ENCODE measurements around the gene FBLN1. TPM values are rescaled to one million over a fixed set of nuclear protein-coding genes. Genes with fewer than 3 reads are reported as not detected.

The FBLN1 gene
- total RNA-seq, 1 donor from 2014 or later, result 211 TPM

DNA sequence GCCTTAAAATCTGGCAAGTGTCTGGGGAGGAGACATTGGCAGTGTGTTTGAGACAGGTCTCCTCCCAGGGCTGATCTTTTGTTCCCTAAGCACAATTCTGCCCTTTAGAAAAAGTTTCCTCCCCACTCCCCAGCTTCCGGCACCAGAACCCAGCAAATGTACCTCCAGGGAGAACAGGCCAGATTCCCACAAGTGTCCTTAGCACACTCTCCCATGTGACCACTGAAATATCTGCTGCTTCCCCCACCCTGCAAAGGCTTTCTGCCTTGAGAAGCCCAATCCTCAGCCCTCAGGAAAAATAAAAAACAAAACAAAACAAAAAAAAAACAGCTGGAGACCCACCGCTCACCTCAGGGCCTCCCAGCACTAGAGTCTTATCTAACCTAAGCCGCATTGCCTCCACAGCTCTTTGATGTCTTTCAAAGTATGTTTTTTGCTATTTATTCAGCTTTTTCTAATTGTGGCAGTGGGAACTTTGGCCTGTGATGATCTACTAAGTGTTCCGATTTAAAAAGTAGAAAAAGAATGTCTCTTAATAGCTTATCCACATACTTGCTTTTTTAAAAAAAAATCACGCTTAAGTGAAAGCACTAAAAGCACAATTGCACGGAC is 29.0 kb upstream of the FBLN1 start:
- Mint-ChIP-seq H3K4me1 (ENCODE audit: unreplicated experiment) (peaks cover 80% of the 10 kb centered on the region), H3K27me3 (ENCODE audit: unreplicated experiment) (no peaks in the 10 kb centered on the region), H3K36me3 (ENCODE audit: unreplicated experiment) (no peaks in the 10 kb centered on the region), H3K4me3 (ENCODE audit: unreplicated experiment) (peak overlapping the region; percentile 18), H3K27ac (ENCODE audit: unreplicated experiment) (peak overlapping the region; percentile 81), H3K9me3 (ENCODE audit: unreplicated experiment) (no peaks in the 10 kb centered on the region)
- TF ChIP-seq CTCF (IDR thresholded peaks at IDR 0.05), result no peak
- no peak for DNase-seq (ENCODE audit: extremely low spot score, unreplicated experiment)

DNA sequence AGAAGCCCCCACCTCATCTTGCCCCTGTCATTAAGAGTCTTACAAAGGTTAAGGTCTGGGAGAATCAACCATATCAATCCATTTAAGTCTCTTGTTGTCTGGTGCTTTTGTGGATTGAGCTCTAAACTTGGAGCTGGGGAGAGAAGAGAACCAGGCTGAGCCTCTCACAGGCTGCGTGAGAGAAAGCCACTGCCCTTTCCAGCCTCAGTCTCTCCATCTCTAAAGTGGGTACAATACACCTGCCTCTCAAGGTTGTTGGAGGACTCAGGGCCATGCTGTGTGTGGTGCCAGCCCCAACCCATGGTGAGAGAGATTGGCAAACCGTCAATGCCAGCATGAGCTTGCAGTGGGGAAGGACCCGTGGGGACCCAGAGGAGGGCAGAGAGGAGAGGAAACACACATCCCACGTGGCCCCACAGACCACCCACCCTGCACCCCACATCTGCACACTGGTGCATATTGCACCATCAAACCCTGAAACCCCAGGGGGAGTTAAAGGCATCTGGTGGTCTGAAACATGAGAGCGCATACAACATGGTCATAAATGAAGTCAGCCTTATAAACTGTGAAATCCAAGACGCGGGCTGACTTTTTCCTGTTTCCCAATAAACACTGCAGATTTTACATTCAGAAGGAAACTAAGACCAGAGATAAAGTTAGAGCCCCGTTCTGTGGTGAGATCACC is 27.5 kb upstream of the FBLN1 start:
- Mint-ChIP-seq H3K36me3 (ENCODE audit: unreplicated experiment) (no peaks in the 10 kb centered on the region), H3K4me1 (ENCODE audit: unreplicated experiment) (peaks cover 66% of the 10 kb centered on the region), H3K27me3 (ENCODE audit: unreplicated experiment) (no peaks in the 10 kb centered on the region), H3K9me3 (ENCODE audit: unreplicated experiment) (no peaks in the 10 kb centered on the region), H3K4me3 (ENCODE audit: unreplicated experiment) (no peak overlapping the region), H3K27ac (ENCODE audit: unreplicated experiment) (no peak overlapping the region)
- TF ChIP-seq CTCF (IDR thresholded peaks at IDR 0.05), result no peak
- no peak for DNase-seq (ENCODE audit: extremely low spot score, unreplicated experiment)

DNA sequence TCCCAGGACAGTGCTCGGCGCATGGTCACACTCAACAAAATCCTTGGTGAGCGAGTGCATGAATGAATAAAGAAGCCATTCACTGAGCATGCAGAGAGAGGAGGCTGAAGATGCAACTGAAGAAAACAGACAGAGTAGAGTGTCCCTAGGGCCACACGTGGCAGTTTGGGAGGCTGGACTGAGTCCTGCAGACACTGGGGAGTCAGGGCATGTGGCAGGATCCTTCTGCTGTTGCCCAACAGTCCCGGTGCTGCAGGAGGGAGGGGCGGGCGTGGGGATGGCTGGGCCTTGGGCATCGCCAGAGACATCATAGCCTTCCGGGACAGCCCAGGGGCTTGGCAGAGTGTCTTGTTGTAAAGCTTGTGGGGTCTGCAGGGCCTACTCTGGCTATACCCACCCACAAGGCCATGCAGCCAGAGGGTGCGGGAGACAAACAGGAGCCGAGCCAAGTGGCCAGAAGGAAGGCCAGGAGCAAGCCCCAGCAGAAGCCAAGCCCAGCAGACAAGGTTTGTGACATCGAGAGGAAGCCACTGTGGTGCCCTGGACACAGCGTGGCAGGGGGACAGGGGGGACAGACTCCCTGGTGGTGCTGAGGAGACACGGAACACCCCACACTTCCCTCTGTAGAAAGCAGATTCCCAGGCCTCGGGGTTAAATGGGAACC is 26.7 kb upstream of the FBLN1 start:
- no peaks in the 10 kb centered on the region for H3K36me3 Mint-ChIP-seq (ENCODE audit: unreplicated experiment)
- no peak for DNase-seq (ENCODE audit: extremely low spot score, unreplicated experiment)
- H3K4me3 Mint-ChIP-seq (ENCODE audit: unreplicated experiment), result no peak overlapping the region
- H3K4me1 Mint-ChIP-seq (ENCODE audit: unreplicated experiment), result peaks cover 63% of the 10 kb centered on the region
- no peak for TF ChIP-seq CTCF (IDR thresholded peaks at IDR 0.05)
- no peaks in the 10 kb centered on the region for H3K9me3 Mint-ChIP-seq (ENCODE audit: unreplicated experiment)
- no peaks in the 10 kb centered on the region for H3K27me3 Mint-ChIP-seq (ENCODE audit: unreplicated experiment)
- H3K27ac Mint-ChIP-seq (ENCODE audit: unreplicated experiment), result no peak overlapping the region

- peaks cover 62% of the 10 kb centered on the region for H3K4me1 Mint-ChIP-seq (ENCODE audit: unreplicated experiment)
- H3K27me3 Mint-ChIP-seq (ENCODE audit: unreplicated experiment), result no peaks in the 10 kb centered on the region
- no peaks in the 10 kb centered on the region for H3K9me3 Mint-ChIP-seq (ENCODE audit: unreplicated experiment)
- no peaks in the 10 kb centered on the region for H3K36me3 Mint-ChIP-seq (ENCODE audit: unreplicated experiment)
- no peak overlapping the region for H3K27ac Mint-ChIP-seq (ENCODE audit: unreplicated experiment)
- H3K4me3 Mint-ChIP-seq (ENCODE audit: unreplicated experiment), result no peak overlapping the region
- no peak for DNase-seq (ENCODE audit: extremely low spot score, unreplicated experiment)
- TF ChIP-seq CTCF (IDR thresholded peaks at IDR 0.05), result no peak
Measured at GRCh38 chr22:45476814-45477213, 25.9 kb upstream of the FBLN1 start.

Data from osteocyte (in vitro differentiated cells).